Measurements from ENCODE around the gene SUGP2.

DNA sequence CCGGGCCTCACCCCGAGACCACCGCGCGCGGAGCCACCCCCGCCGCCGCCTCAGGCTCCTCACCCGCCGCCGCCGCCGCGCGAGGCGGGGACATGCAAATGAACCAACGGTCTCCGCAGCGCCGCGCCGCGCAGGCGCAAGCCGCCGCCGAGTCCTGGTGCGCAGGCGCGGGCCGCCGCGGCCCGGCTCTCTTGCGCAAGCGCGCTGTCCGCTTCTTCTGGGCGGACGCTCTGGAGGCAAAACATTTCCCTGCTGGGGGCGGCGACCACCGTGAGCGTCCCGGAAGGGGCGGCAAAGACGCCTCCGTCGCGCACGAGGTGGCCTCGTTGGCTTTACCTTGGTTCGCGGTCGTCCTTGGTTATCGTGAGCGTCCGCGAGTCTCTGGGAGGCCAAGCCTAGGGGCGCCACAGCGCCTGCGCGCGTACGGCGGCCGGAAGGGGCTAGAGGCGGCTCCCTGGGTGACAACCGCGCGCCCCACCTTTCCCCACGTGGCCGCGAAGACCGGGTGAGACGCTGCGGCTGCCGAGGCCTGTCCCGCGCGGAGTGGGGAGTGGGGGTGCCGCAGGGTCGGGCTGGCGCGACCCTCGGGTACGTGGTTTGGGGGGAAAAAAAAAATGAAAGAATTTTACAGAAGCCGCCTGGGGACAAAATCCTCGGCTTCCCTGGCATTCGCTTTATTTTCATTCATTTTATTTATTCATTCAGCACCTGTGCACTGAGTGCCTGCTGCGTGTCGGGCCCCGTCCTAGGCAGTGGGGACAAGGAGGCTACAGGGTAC lies at the start of gene SUGP2, which contains the start of gene ARMC6:
- TF ChIP-seq SUZ12 (IDR thresholded peaks at IDR 0.05) = no peak
- TF ChIP-seq TARDBP (IDR thresholded peaks at IDR 0.05) = no peak
